GM18870 (cell line): Measurements from ENCODE around the gene OR2L2.
"Not testable (repeated sequence)": the region's sequence is repeated elsewhere in the genome, so short reads cannot be mapped to it uniquely, and the experiment has no call there.

Experiments
- ATAC-seq: cut with Tn5 transposase; IDR thresholded peaks from one replicate; pipeline ENCODE4 v1.9.1; 2021; ENCODE audit warnings: moderate library complexity; ENCODE audit not compliant: unreplicated experiment

The OR2L2 gene

GRCh38 chr1:248029770-248030169 lies at the start of gene OR2L2:
Gene OR2L2, plus strand, starts transcription at chr1:248030070. Its CDS starts 8,198 bp downstream, at chr1:248038268.
- ATAC-seq, result no peak

GRCh38 chr1:247992986-247993385 lies 36.9 kb upstream of the OR2L2 start:
- ATAC-seq, result no peak

GRCh38 chr1:247998811-247999210 lies 31.1 kb upstream of the OR2L2 start:
- ATAC-seq, result no peak

- no peak for ATAC-seq
These were observed 29.7 kb upstream of the OR2L2 start for GRCh38 chr1:248000169-248000568.

- no peak for ATAC-seq
These were observed 22.1 kb upstream of the OR2L2 start for GRCh38 chr1:248007778-248008177.

- no peak for ATAC-seq
These were observed 20.2 kb upstream of the OR2L2 start for GRCh38 chr1:248009681-248010080.

GRCh38 chr1:248013229-248013710 lies 16.6 kb upstream of the OR2L2 start, which contains the start of gene OR2L5:
Gene OR2L5, plus strand, starts transcription at chr1:248013660. Its CDS starts 8,288 bp downstream, at chr1:248021948.
- ATAC-seq, result no peak

GRCh38 chr1:248015803-248016202 lies 14.1 kb upstream of the OR2L2 start:
- no peak for ATAC-seq

GRCh38 chr1:248045209-248045608 lies 15.3 kb downstream of the OR2L2 start:
- peak; percentile 69 for ATAC-seq

- ATAC-seq, result no peak
These were observed 16.7 kb downstream of the OR2L2 start, which contains the start of gene OR2L3 for GRCh38 chr1:248046536-248046935. Gene OR2L3, plus strand, starts transcription at chr1:248046836. Its CDS starts 13,846 bp downstream, at chr1:248060682.

- no peak for ATAC-seq
These were observed 17.1 kb downstream of the OR2L2 start for GRCh38 chr1:248047008-248047407.

GRCh38 chr1:248054671-248055070 lies 24.8 kb downstream of the OR2L2 start:
- no peak for ATAC-seq

GRCh38 chr1:248055261-248055660 lies 25.4 kb downstream of the OR2L2 start:
- no peak for ATAC-seq

- ATAC-seq, result no peak
These were observed 35.2 kb downstream of the OR2L2 start for GRCh38 chr1:248065071-248065470.

- no peak for ATAC-seq
These were observed 35.7 kb downstream of the OR2L2 start for GRCh38 chr1:248065604-248066003.

- not testable (repeated sequence) for ATAC-seq
These were observed 54.0 kb downstream of the OR2L2 start for GRCh38 chr1:248083864-248084263.
